22Rv1 (cell line): Measurements from ENCODE around the gene EBF3.

ENCODE experiments used
- CTCF ChIP-seq: fragments of 450-650 bp; IDR thresholded peaks from 2 replicates; pipeline ENCODE4 v1.5.1; 2017; ENCODE audit warnings: mild to moderate bottlenecking
- ZFX ChIP-seq: fragments of 450-650 bp; IDR thresholded peaks from 2 replicates; pipeline ENCODE4 v1.6.1; 2017; ENCODE audit warnings: antibody characterized with exemption, borderline replicate concordance

GRCh38 chr10:129946859-129947258 lies 17.2 kb downstream of the EBF3 start:
- TF ChIP-seq CTCF: no peak
- no peak for TF ChIP-seq ZFX
